HCT116 (cell line): ENCODE data around the gene AAK1. TPM values are rescaled to one million over a fixed set of nuclear protein-coding genes. Genes with fewer than 3 reads are reported as not detected.
"Not testable (repeated sequence)": the region's sequence is repeated elsewhere in the genome, so short reads cannot be mapped to it uniquely, and the experiment has no call there.

Source experiments
- ATAC-seq: fragments of 200-7000 bp; cut with Tn5 transposase; 2 replicates; pipeline ENCODE4 v1.9.1; 2020; ENCODE audit warnings: mild to moderate bottlenecking, moderate library complexity
- BruUV-seq: library from RNA; stranded (reverse); fragments of 400-500 nt; replicated peaks from 2 replicates; lab custom pipeline; 2021; lab: Mats Ljungman, UMichigan
- CTCF ChIA-PET: fragments of 300-600 bp; sonication (Branson Sonifier 250); formaldehyde crosslinking; loops from one replicate; lab custom pipeline; 2021; ENCODE audit warnings: antibody characterized with exemption; lab: Charles Lee
- POLR2A ChIA-PET: fragments of 300-600, 350-600 bp; sonication (Branson Sonifier 250); formaldehyde crosslinking; loops from one replicate; lab custom pipeline; 2021; ENCODE audit warnings: antibody characterized with exemption; lab: Charles Lee
- RAD21 ChIA-PET, 2 experiments: fragments of 300-600 bp; sonication (Branson Sonifier 250); formaldehyde crosslinking; loops; one replicate each; lab custom pipeline; 2023; ENCODE audit warnings: low total read pairs in 2 of 2; ENCODE audit not compliant: uncharacterized antibody in 2 of 2, unreplicated experiment in 2 of 2, low non-redundant PET in 1 of 2; lab: Charles Lee
- DNase-seq: peaks from one replicate; pipeline ENCODE4 v3.0.0-alpha.2; 2010; ENCODE audit warnings: low read depth, low spot score
- H2AFZ ChIP-seq: fragments of 200-600 bp; shearing (Covaris generic), sonication (generic); 2 replicates; pipeline ENCODE4 v1.6.1; 2017; ENCODE audit warnings: low read depth, mixed run types, mixed read lengths, antibody characterized with exemption, low read length; ENCODE audit not compliant: poor library complexity, severe bottlenecking
- H3K27ac ChIP-seq: 2 replicates; pipeline ENCODE4 v1.5.1; 2012; ENCODE audit warnings: low read depth, low read length
- H3K27me3 ChIP-seq: fragments of 200-600 bp; sonication (generic); 2 replicates; pipeline ENCODE4 v1.6.1; 2016; ENCODE audit warnings: mixed run types, low read length, mixed read lengths; ENCODE audit not compliant: insufficient read depth
- H3K36me3 ChIP-seq, 2 experiments: fragments of 200-500 bp in 1 of 2; fragments of 200-600 bp in 1 of 2; sonication (Bioruptor generic) in 1 of 2; sonication (generic) in 1 of 2; 2 replicates each; pipeline versions ENCODE4 v1.5.1 to v1.6.1; 2014 to 2016; ENCODE audit warnings: low read length in 2 of 2, inconsistent platforms in 1 of 2, mixed read lengths in 1 of 2, mixed run types in 1 of 2; ENCODE audit not compliant: insufficient read depth in 2 of 2, control insufficient read depth in 1 of 2
- H3K4me1 ChIP-seq, 2 experiments: fragments of 200-600 bp in 1 of 2; sonication (generic) in 1 of 2; 2 replicates each; pipeline versions ENCODE4 v1.5.1 to v1.6.1; 2012 to 2017; ENCODE audit warnings: low read length in 2 of 2, inconsistent platforms in 1 of 2, mild to moderate bottlenecking in 1 of 2, mixed read lengths in 1 of 2, mixed run types in 1 of 2, moderate library complexity in 1 of 2; ENCODE audit not compliant: insufficient read depth in 2 of 2, control insufficient read depth in 1 of 2
- H3K4me2 ChIP-seq: fragments of 200-600 bp; sonication (generic); 2 replicates; pipeline ENCODE4 v1.6.1; 2017; ENCODE audit warnings: mixed run types, low read length, mixed read lengths
- H3K4me3 ChIP-seq, 2 experiments: fragments of 200-600 bp in 1 of 2; sonication (generic) in 1 of 2; replicated peaks in 1 of 2; 2 replicates each; pipeline ENCODE4 v1.5.1; 2011 to 2016; ENCODE audit warnings: low read length in 2 of 2, control low read depth in 1 of 2, low read depth in 1 of 2, mild to moderate bottlenecking in 1 of 2, mixed read lengths in 1 of 2, mixed run types in 1 of 2
- H3K79me2 ChIP-seq: fragments of 200-600 bp; sonication (generic); 2 replicates; pipeline ENCODE4 v1.6.1; 2017; ENCODE audit warnings: mild to moderate bottlenecking, mixed run types, low read length, moderate library complexity, mixed read lengths; ENCODE audit not compliant: insufficient read depth
- H3K9ac ChIP-seq: fragments of 200-600 bp; sonication (generic); 2 replicates; pipeline ENCODE4 v1.6.1; 2016; ENCODE audit warnings: low read length, mixed read lengths
- H3K9me2 ChIP-seq: fragments of 200-600 bp; sonication (generic), shearing (Covaris generic); 2 replicates; pipeline ENCODE4 v1.6.1; 2017; ENCODE audit warnings: mixed run types, mild to moderate bottlenecking, moderate library complexity; ENCODE audit not compliant: insufficient read depth
- H3K9me3 ChIP-seq, 2 experiments: fragments of 200-500 bp in 1 of 2; fragments of 200-600 bp in 1 of 2; sonication (Bioruptor generic) in 1 of 2; sonication (generic) in 1 of 2; 2 replicates each; pipeline ENCODE4 v1.6.1; 2014 to 2017; ENCODE audit warnings: low read length in 2 of 2, mixed read lengths in 2 of 2, inconsistent platforms in 1 of 2, low read depth in 1 of 2, mild to moderate bottlenecking in 1 of 2, mixed run types in 1 of 2, moderate library complexity in 1 of 2; ENCODE audit not compliant: control insufficient read depth in 1 of 2, insufficient read depth in 1 of 2
- H4K20me1 ChIP-seq: fragments of 200-600 bp; sonication (generic), shearing (Covaris generic); 2 replicates; pipeline ENCODE4 v1.6.1; 2017; ENCODE audit warnings: mixed run types, mild to moderate bottlenecking, moderate library complexity; ENCODE audit not compliant: insufficient read depth
- CBX3 ChIP-seq: IDR thresholded peaks from 2 replicates; pipeline ENCODE4 v1.6.1; 2012; ENCODE audit warnings: low read depth
- CEBPB ChIP-seq: IDR thresholded peaks from 2 replicates; pipeline ENCODE4 v1.6.1; 2012; ENCODE audit warnings: low read depth
- CTCF ChIP-seq, 3 experiments: fragments of 200-600 bp in 1 of 3; sonication (generic) in 1 of 3; IDR thresholded peaks in 2 of 3; conservative IDR thresholded peaks in 1 of 3; 2 replicates each; pipeline ENCODE4 v1.5.1; 2012 to 2017; ENCODE audit warnings: low read depth in 2 of 3, low read length in 2 of 3, antibody characterized with exemption in 1 of 3, borderline replicate concordance in 1 of 3, control low read depth in 1 of 3, mild to moderate bottlenecking in 1 of 3, mixed read lengths in 1 of 3, mixed run types in 1 of 3, moderate library complexity in 1 of 3; ENCODE audit not compliant: insufficient read depth in 1 of 3
- EGR1 ChIP-seq: IDR thresholded peaks from 2 replicates; pipeline ENCODE4 v1.6.1; 2012; ENCODE audit warnings: low read depth
- ELF1 ChIP-seq: IDR thresholded peaks from 2 replicates; pipeline ENCODE4 v1.6.1; 2012; ENCODE audit warnings: low read depth, borderline replicate concordance
- EZH2 ChIP-seq: fragments of 200-600 bp; sonication (generic); IDR thresholded peaks from 2 replicates; pipeline ENCODE4 v1.6.1; 2017; ENCODE audit warnings: antibody characterized with exemption, mixed run types
- FOSL1 ChIP-seq: IDR thresholded peaks from 2 replicates; pipeline ENCODE4 v1.6.1; 2012; ENCODE audit warnings: low read depth
- POLR2A ChIP-seq: IDR thresholded peaks from 2 replicates; pipeline ENCODE4 v1.7.0; 2011; ENCODE audit warnings: borderline replicate concordance; ENCODE audit not compliant: insufficient read depth, insufficient read length; ENCODE audit errors: extremely low read depth
- SRF ChIP-seq: IDR thresholded peaks from 2 replicates; pipeline ENCODE4 v1.6.1; 2012; ENCODE audit warnings: low read depth
- TCF7L2 ChIP-seq: IDR thresholded peaks from 2 replicates; pipeline ENCODE4 v1.7.0; 2011; ENCODE audit warnings: borderline replicate concordance, inconsistent platforms; ENCODE audit not compliant: insufficient read depth, insufficient read length; ENCODE audit errors: extremely low read depth
- YY1 ChIP-seq: IDR thresholded peaks from 2 replicates; pipeline ENCODE4 v1.6.1; 2011; ENCODE audit warnings: low read length, low read depth, moderate library complexity, mild to moderate bottlenecking; ENCODE audit not compliant: insufficient replicate concordance; ENCODE audit errors: extremely low read depth
- ZFX ChIP-seq: fragments of 450-650 bp; IDR thresholded peaks from 2 replicates; pipeline ENCODE4 v1.6.1; 2017
- intact Hi-C: fragments of 100-400 bp; cut with micrococcal nuclease; formaldehyde crosslinking; loops from 2 replicates; pipeline ENCODE4 v1.10.0; 2022
- total RNA-seq: library from RNA; stranded (reverse); gene quantifications from one replicate; pipeline ENCODE4 v1.2.1, GENCODE V29; 2021; ENCODE audit not compliant: unreplicated experiment

Gene AAK1
- total RNA-seq, 1 experiment from 2014 or later, result 32.0 TPM

- no TSS peak for BruUV-seq
- Histone ChIP-seq H3K79me2 (no peaks in the 10 kb centered on the region), H3K4me2 (no peak overlapping the region), H3K9ac (no peak overlapping the region), H3K27ac (no peak overlapping the region), H3K4me3 (no peak overlapping the region), H2AFZ (no peak overlapping the region), H3K36me3 (no peaks in the 10 kb centered on the region), H3K4me1 (peaks cover 7 to 16% of the 10 kb centered on the region in 2 experiments), H4K20me1 (no peaks in the 10 kb centered on the region), H3K9me2 (no peaks in the 10 kb centered on the region), H3K9me3 (no peaks in the 10 kb centered on the region), H3K27me3 (no peaks in the 10 kb centered on the region)
- RAD21 ChIA-PET, result no interaction called here
- POLR2A ChIA-PET, result interaction anchor here (0.7 kb wide), 1 partner anchor 31 kb away, joined by 3 read pairs; no protein-coding TSS in a partner anchor
- intact Hi-C loops, result no loop called here
- no peak for ATAC-seq
- no peak for DNase-seq
- CTCF ChIA-PET, result no interaction called here
- TF ChIP-seq ZFX, result no peak
- no peak for TF ChIP-seq EGR1
Measured at GRCh38 chr2:69674316-69674670, 30.8 kb upstream of the AAK1 start.

- H3K9me2 ChIP-seq, POLR2A ChIA-PET, H2AFZ ChIP-seq, ATAC-seq, DNase-seq, H3K36me3 ChIP-seq, H3K4me2 ChIP-seq, H4K20me1 ChIP-seq, H3K79me2 ChIP-seq, H3K9me3 ChIP-seq, BruUV-seq, H3K4me3 ChIP-seq, RAD21 ChIA-PET, intact Hi-C loops, H3K9ac ChIP-seq, CTCF ChIA-PET, H3K27ac ChIP-seq, H3K27me3 ChIP-seq: not testable (repeated sequence)
- peaks cover 8 to 16% of the 10 kb centered on the region in 2 experiments for H3K4me1 ChIP-seq
Measured at GRCh38 chr2:69673098-69673497, 29.6 kb upstream of the AAK1 start.

GRCh38 chr2:69669666-69670065, 26.1 kb upstream of the AAK1 start:
- POLR2A ChIA-PET, result no interaction called here
- no peaks in the 10 kb centered on the region for H3K36me3 ChIP-seq
- DNase-seq, result no peak
- RAD21 ChIA-PET, result no interaction called here
- H3K4me2 ChIP-seq, result no peak overlapping the region
- H4K20me1 ChIP-seq, result no peaks in the 10 kb centered on the region
- H3K4me1 ChIP-seq, result 0 out of 4 replicates have a peak, but pooled peaks cover 5 to 8% of the 10 kb centered on the region in 2 experiments
- no peaks in the 10 kb centered on the region for H3K9me2 ChIP-seq
- ATAC-seq, result no peak
- H3K27ac ChIP-seq, result no peak overlapping the region
- BruUV-seq, result no TSS peak
- H3K4me3 ChIP-seq, result no peak overlapping the region
- H3K27me3 ChIP-seq, result no peaks in the 10 kb centered on the region
- H3K9ac ChIP-seq, result no peak overlapping the region
- no peak for TF ChIP-seq TCF7L2
- TF ChIP-seq CEBPB, result no peak
- TF ChIP-seq EZH2, result no peak
- TF ChIP-seq SRF, result no peak
- no peak for TF ChIP-seq CBX3
- TF ChIP-seq FOSL1, result no peak
- no peak for TF ChIP-seq CTCF (IDR thresholded peaks at IDR 0.05 in 2 of 3, conservative IDR thresholded peaks at IDR 0.05 in 1 of 3; ENCODE audit: borderline replicate concordance in 1 of 3, insufficient read depth in 1 of 3, low read depth in 2 of 3, low read length in 2 of 3)
- TF ChIP-seq POLR2A, result no peak
- no peak for TF ChIP-seq YY1
- no peak for TF ChIP-seq ELF1
- H3K9me3 ChIP-seq, result no peaks in the 10 kb centered on the region
- CTCF ChIA-PET, result no interaction called here
- no peak overlapping the region for H2AFZ ChIP-seq
- intact Hi-C loops, result no loop called here
- H3K79me2 ChIP-seq, result no peaks in the 10 kb centered on the region
